GM19463 (cell line): ENCODE results near the gene RGR.

ENCODE experiments used
- ATAC-seq: cut with Tn5 transposase; IDR thresholded peaks from one replicate; pipeline ENCODE4 v1.9.1; 2021; ENCODE audit warnings: mild to moderate bottlenecking, moderate library complexity; ENCODE audit not compliant: unreplicated experiment

The RGR gene

GRCh38 chr10:84293171-84293570 lies 48.3 kb downstream of the RGR start:
- no peak for ATAC-seq

- ATAC-seq, result no peak
Observed at GRCh38 chr10:84293574-84294016, 48.7 kb downstream of the RGR start.

DNA sequence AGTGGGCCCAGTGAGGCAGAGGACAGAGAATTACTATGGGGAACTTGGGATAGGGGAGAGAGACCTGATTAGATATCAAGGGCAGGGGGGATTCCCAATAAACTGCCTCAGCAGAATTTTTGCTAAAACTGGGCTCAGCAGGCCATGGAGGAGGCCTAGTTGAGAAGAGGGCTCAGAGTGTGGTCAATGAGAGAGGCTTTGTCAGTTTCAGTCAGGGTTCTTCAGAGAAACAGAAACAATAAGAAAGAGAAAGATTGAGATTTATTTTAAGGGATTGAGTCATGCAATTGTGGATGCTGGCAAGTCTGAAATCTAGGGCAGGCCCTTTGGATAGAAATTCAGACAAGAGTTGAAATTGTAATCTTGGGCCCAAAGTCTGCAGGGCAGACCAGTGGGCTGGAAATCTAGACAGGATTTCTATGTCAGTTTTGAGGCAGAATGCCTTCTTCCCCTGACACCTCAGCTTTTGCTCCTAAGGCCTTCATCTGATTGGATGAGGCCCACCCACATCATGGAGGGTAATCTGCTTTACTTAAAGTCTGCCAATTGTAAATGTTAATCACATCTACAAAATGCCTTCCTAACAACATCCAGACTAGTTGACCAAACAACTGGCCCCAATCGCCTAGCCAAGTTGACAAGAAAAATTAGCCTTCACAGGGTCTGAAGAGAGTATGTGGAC lies 50.1 kb downstream of the RGR start:
- ATAC-seq, result peak; percentile 49

- no peak for ATAC-seq
Observed at GRCh38 chr10:84296091-84296981, 51.5 kb downstream of the RGR start.

- ATAC-seq, result no peak
Observed at GRCh38 chr10:84298057-84298456, 53.2 kb downstream of the RGR start.

GRCh38 chr10:84302223-84302622 lies 57.4 kb downstream of the RGR start:
- no peak for ATAC-seq

- ATAC-seq, result no peak
Observed at GRCh38 chr10:84306751-84307384, 62.0 kb downstream of the RGR start.

DNA sequence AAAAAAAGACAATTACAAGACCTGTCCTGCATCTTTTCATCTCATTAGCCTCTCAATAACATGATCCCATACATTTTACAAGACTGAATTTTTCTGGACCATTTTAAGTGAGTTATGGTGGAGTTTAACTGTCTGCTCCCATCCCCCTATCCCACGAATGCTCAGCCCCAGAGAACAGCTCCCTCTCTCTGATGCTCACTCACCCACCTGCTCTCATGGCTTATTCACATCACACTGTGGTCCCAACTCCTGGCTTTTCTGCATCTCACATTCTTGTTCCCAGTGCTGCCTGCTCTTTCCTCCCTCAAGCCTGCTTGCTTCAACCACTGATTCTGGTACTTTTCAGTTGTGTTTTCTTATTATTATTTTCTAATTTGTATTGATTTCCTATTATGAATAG lies 63.2 kb downstream of the RGR start:
- ATAC-seq, result no peak

DNA sequence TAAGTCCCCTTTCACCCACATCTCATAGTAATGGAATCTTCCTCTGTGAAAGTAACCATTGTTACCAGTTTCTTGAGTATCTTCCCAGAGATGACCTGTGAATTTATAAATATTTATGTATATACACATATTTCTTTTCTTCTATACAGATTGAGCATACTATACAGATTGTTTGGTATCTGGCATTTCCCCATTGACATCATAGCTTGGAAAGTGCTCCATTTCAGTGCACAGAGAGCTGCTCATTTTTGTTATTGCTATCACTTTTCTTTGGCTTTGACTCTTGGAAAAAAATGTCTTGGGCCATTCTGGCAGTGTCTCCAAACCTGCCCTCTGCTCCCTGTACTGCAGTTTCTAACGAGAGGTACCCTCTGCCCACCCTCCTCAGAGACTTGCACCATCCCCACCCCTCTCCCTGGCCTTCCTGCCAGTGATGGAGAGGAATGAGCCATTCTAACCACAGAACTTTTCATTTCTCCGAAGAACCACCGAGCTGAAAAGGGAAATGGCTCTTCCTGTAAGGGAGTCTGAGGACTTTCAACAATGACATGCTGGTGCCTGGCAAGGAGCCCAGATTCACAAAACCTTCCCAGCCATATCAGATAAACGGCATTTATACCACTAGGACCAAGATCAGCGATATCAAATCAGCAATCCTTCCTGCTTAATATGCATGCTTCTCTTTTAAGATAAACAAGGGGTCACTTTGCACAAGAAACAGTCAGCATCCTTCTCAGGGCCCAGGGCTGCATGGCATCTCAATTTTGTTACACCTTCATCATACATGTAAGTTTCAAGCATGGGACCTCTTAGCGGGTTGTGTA lies 63.8 kb downstream of the RGR start:
- ATAC-seq, result peak; percentile 60
